ENCODE results near the gene FNDC3B.

FNDC3B gene

GRCh38 chr3:172021164-172021563, 18.2 kb upstream of the FNDC3B start:
- H2AFZ ChIP-seq (ENCODE audit: low read length), result no peak overlapping the region

DNA sequence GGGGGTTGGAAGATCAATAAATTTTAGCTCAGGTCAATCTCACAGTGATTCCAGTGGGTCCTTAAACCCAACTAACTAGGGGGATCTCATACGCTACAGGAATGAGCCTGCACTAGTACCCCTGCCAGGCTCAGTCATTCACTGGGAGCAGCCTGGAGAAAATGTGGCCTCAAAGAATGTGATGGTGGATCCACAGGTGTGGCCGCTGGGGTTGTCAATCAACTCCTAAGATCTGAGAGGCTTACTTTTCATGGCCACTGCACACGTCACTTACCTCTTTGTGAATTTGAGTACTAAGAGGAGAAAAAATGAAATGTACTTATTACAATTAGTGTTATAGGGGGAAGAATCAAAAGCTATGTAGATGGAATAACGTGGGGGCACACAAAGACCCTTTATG, 17.5 kb upstream of the FNDC3B start:
- no peaks in the 10 kb centered on the region for H3K9me3 ChIP-seq (replicated peaks in 1 of 2; ENCODE audit: control insufficient read depth in 2 of 2, insufficient read depth in 1 of 2, low read depth in 1 of 2, low read length in 2 of 2)
- H2AK5ac ChIP-seq (ENCODE audit: low read depth, low read length), result no peak overlapping the region
- H3K23ac ChIP-seq (ENCODE audit: low read depth, low read length, poor library complexity), result no peak overlapping the region
- no peak overlapping the region for H2BK120ac ChIP-seq (ENCODE audit: low read depth, low read length)
- no peak overlapping the region for H2AFZ ChIP-seq (ENCODE audit: low read length)
- H3K9ac ChIP-seq (ENCODE audit: low read depth, low read length, poor library complexity), result no peak overlapping the region
- no peak overlapping the region for H3K4ac ChIP-seq (ENCODE audit: low read length)
- H4K8ac ChIP-seq (ENCODE audit: low read depth, low read length), result no peak overlapping the region
- H3K14ac ChIP-seq (ENCODE audit: low read length), result no peak overlapping the region
- no peak overlapping the region for H3K27ac ChIP-seq (replicated peaks; ENCODE audit: low read length)
- no peaks in the 10 kb centered on the region for H3K27me3 ChIP-seq (ENCODE audit: control insufficient read depth in 3 of 3, insufficient read depth in 3 of 3, low read depth in 1 of 3, low read length in 3 of 3)
- H4K91ac ChIP-seq (ENCODE audit: low read depth, low read length, poor library complexity), result no peak overlapping the region
- no peak overlapping the region for H3K4me3 ChIP-seq (ENCODE audit: low read length in 2 of 2)
- H3K36me3 ChIP-seq (replicated peaks in 1 of 2; ENCODE audit: control insufficient read depth in 2 of 2, insufficient read depth in 2 of 2, low read length in 2 of 2), result no peaks in the 10 kb centered on the region
- no peak overlapping the region for H2BK12ac ChIP-seq (ENCODE audit: low read length)
- no peak for DNase-seq (ENCODE audit: low spot score)
- H2BK15ac ChIP-seq (ENCODE audit: low read length), result no peak overlapping the region
- WGBS, 2 donors (ENCODE audit: extremely low coverage in 2 of 2, insufficient read length in 2 of 2, insufficient replicate concordance in 1 of 2), result no CpG with 5 or more reads among the region's 4 CpGs
- no peaks in the 10 kb centered on the region for H3K4me1 ChIP-seq (ENCODE audit: control insufficient read depth in 2 of 2, insufficient read depth in 1 of 2, low read depth in 1 of 2, low read length in 2 of 2)
- no peak overlapping the region for H3K18ac ChIP-seq (ENCODE audit: low read length)
- no peak overlapping the region for H2BK5ac ChIP-seq (ENCODE audit: low read length)
- no peak overlapping the region for H3K4me2 ChIP-seq (ENCODE audit: insufficient read depth, low read length, poor library complexity, severe bottlenecking)
- no peaks in the 10 kb centered on the region for H3K79me1 ChIP-seq (ENCODE audit: low read depth, low read length)

More at GRCh38 chr3:172021164-172021563, 18.2 kb upstream of the FNDC3B start:
- Histone ChIP-seq H3K27ac (replicated peaks; ENCODE audit: low read length) (no peak overlapping the region), H3K27me3 (ENCODE audit: control insufficient read depth in 3 of 3, insufficient read depth in 3 of 3, low read depth in 1 of 3, low read length in 3 of 3) (no peaks in the 10 kb centered on the region), H3K36me3 (replicated peaks in 1 of 2; ENCODE audit: control insufficient read depth in 2 of 2, insufficient read depth in 2 of 2, low read length in 2 of 2) (no peaks in the 10 kb centered on the region), H2BK120ac (ENCODE audit: low read depth, low read length) (no peak overlapping the region), H3K14ac (ENCODE audit: low read length) (no peak overlapping the region), H3K4me1 (ENCODE audit: control insufficient read depth in 2 of 2, insufficient read depth in 1 of 2, low read depth in 1 of 2, low read length in 2 of 2) (no peaks in the 10 kb centered on the region), H3K79me1 (ENCODE audit: low read depth, low read length) (no peaks in the 10 kb centered on the region), H3K18ac (ENCODE audit: low read length) (no peak overlapping the region), H2BK15ac (ENCODE audit: low read length) (no peak overlapping the region), H4K91ac (ENCODE audit: low read depth, low read length, poor library complexity) (no peak overlapping the region), H2AK5ac (ENCODE audit: low read depth, low read length) (no peak overlapping the region), H3K4me3 (ENCODE audit: low read length in 2 of 2) (no peak overlapping the region), H3K4ac (ENCODE audit: low read length) (no peak overlapping the region), H2BK5ac (ENCODE audit: low read length) (no peak overlapping the region), H3K23ac (ENCODE audit: low read depth, low read length, poor library complexity) (no peak overlapping the region), H4K8ac (ENCODE audit: low read depth, low read length) (no peak overlapping the region), H2BK12ac (ENCODE audit: low read length) (no peak overlapping the region), H3K4me2 (ENCODE audit: insufficient read depth, low read length, poor library complexity, severe bottlenecking) (no peak overlapping the region), H3K9me3 (replicated peaks in 1 of 2; ENCODE audit: control insufficient read depth in 2 of 2, insufficient read depth in 1 of 2, low read depth in 1 of 2, low read length in 2 of 2) (no peaks in the 10 kb centered on the region), H3K9ac (ENCODE audit: low read depth, low read length, poor library complexity) (no peak overlapping the region)
- WGBS, 2 donors (ENCODE audit: extremely low coverage in 2 of 2, insufficient read length in 2 of 2, insufficient replicate concordance in 1 of 2), result no CpG with 5 or more reads among the region's 1 CpG
- DNase-seq (ENCODE audit: low spot score), result no peak

DNA sequence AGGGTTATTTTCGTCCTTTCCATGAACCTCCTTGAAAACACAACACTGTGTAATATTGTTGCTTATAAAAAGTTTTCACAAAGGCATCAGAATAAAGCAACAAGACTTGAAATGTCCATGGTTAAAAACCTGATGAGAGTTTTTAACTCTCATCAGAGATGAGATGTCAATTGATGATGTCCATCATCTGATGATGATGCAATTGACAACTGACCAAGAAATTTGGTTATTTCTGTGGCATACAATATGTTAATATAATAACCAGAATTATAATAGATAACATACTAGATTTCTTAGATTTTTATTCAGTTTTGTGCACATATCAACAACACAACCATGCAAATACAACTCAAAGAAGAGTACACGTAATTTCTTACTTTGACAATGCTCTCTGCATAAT, 15.5 kb upstream of the FNDC3B start:
- no peaks in the 10 kb centered on the region for H3K36me3 ChIP-seq (replicated peaks in 1 of 2; ENCODE audit: control insufficient read depth in 2 of 2, insufficient read depth in 2 of 2, low read length in 2 of 2)

DNA sequence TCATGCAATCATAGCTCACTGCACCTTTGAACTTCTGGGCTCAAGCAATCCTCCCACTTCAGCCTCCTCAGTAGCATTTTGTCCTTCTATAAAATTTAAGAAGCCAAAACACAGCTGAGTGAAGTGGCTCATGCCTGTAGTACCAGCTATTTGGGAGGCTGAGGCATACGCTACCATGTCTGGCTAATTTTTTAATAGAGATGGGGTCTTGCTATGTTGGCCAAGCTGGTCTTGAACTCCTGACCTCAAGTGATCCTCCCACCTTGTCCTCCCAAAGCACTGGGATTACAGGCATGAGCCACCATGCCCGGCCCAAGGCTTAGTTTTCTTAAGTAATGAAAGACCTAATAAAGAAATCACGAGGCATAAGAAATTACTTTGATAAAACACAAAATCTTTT, 14.7 kb upstream of the FNDC3B start:
- Histone ChIP-seq H2BK120ac (ENCODE audit: low read depth, low read length) (no peak overlapping the region), H3K23ac (ENCODE audit: low read depth, low read length, poor library complexity) (no peak overlapping the region), H2BK5ac (ENCODE audit: low read length) (no peak overlapping the region), H2AK5ac (ENCODE audit: low read depth, low read length) (no peak overlapping the region), H3K9me3 (replicated peaks in 1 of 2; ENCODE audit: control insufficient read depth in 2 of 2, insufficient read depth in 1 of 2, low read depth in 1 of 2, low read length in 2 of 2) (no peaks in the 10 kb centered on the region), H3K79me1 (ENCODE audit: low read depth, low read length) (no peaks in the 10 kb centered on the region), H2AFZ (ENCODE audit: low read length) (no peak overlapping the region), H3K4me2 (ENCODE audit: insufficient read depth, low read length, poor library complexity, severe bottlenecking) (no peak overlapping the region), H4K8ac (ENCODE audit: low read depth, low read length) (no peak overlapping the region), H3K36me3 (replicated peaks in 1 of 2; ENCODE audit: control insufficient read depth in 2 of 2, insufficient read depth in 2 of 2, low read length in 2 of 2) (no peaks in the 10 kb centered on the region), H3K4me3 (ENCODE audit: low read length in 2 of 2) (no peak overlapping the region), H2BK15ac (ENCODE audit: low read length) (no peak overlapping the region), H3K14ac (ENCODE audit: low read length) (no peak overlapping the region), H3K27me3 (ENCODE audit: control insufficient read depth in 3 of 3, insufficient read depth in 3 of 3, low read depth in 1 of 3, low read length in 3 of 3) (no peaks in the 10 kb centered on the region), H3K4ac (ENCODE audit: low read length) (no peak overlapping the region), H4K91ac (ENCODE audit: low read depth, low read length, poor library complexity) (no peak overlapping the region), H3K4me1 (ENCODE audit: control insufficient read depth in 2 of 2, insufficient read depth in 1 of 2, low read depth in 1 of 2, low read length in 2 of 2) (no peaks in the 10 kb centered on the region), H2BK12ac (ENCODE audit: low read length) (no peak overlapping the region), H3K18ac (ENCODE audit: low read length) (no peak overlapping the region), H3K9ac (ENCODE audit: low read depth, low read length, poor library complexity) (no peak overlapping the region), H3K27ac (replicated peaks; ENCODE audit: low read length) (no peak overlapping the region)
- no CpG with 5 or more reads among the region's 3 CpGs for WGBS, 2 donors (ENCODE audit: extremely low coverage in 2 of 2, insufficient read length in 2 of 2, insufficient replicate concordance in 1 of 2)
- DNase-seq (ENCODE audit: low spot score), result no peak

More for the DNA sequence above, 15.5 kb upstream of the FNDC3B start:
- Histone ChIP-seq H3K9ac (ENCODE audit: low read depth, low read length, poor library complexity) (no peak overlapping the region), H2AFZ (ENCODE audit: low read length) (no peak overlapping the region), H3K14ac (ENCODE audit: low read length) (no peak overlapping the region), H4K8ac (ENCODE audit: low read depth, low read length) (no peak overlapping the region), H3K79me1 (ENCODE audit: low read depth, low read length) (no peaks in the 10 kb centered on the region), H3K18ac (ENCODE audit: low read length) (no peak overlapping the region), H2BK120ac (ENCODE audit: low read depth, low read length) (no peak overlapping the region), H2BK5ac (ENCODE audit: low read length) (no peak overlapping the region), H3K4ac (ENCODE audit: low read length) (no peak overlapping the region), H3K27ac (replicated peaks; ENCODE audit: low read length) (no peak overlapping the region), H3K9me3 (replicated peaks in 1 of 2; ENCODE audit: control insufficient read depth in 2 of 2, insufficient read depth in 1 of 2, low read depth in 1 of 2, low read length in 2 of 2) (no peaks in the 10 kb centered on the region), H3K4me2 (ENCODE audit: insufficient read depth, low read length, poor library complexity, severe bottlenecking) (no peak overlapping the region), H4K91ac (ENCODE audit: low read depth, low read length, poor library complexity) (no peak overlapping the region), H2BK12ac (ENCODE audit: low read length) (no peak overlapping the region), H2BK15ac (ENCODE audit: low read length) (no peak overlapping the region), H3K27me3 (ENCODE audit: control insufficient read depth in 3 of 3, insufficient read depth in 3 of 3, low read depth in 1 of 3, low read length in 3 of 3) (no peaks in the 10 kb centered on the region), H3K4me3 (ENCODE audit: low read length in 2 of 2) (no peak overlapping the region), H3K23ac (ENCODE audit: low read depth, low read length, poor library complexity) (no peak overlapping the region), H2AK5ac (ENCODE audit: low read depth, low read length) (no peak overlapping the region), H3K4me1 (ENCODE audit: control insufficient read depth in 2 of 2, insufficient read depth in 1 of 2, low read depth in 1 of 2, low read length in 2 of 2) (no peaks in the 10 kb centered on the region)
- DNase-seq (ENCODE audit: low spot score), result no peak
- WGBS, 2 donors (ENCODE audit: extremely low coverage in 2 of 2, insufficient read length in 2 of 2, insufficient replicate concordance in 1 of 2), result no CpG with 5 or more reads among the region's 2 CpGs
